Globus pallidus (tissue), 1 donor: Measurements from ENCODE around the gene PLCB1.
"Not testable (repeated sequence)": the region's sequence is repeated elsewhere in the genome, so short reads cannot be mapped to it uniquely, and the experiment has no call there.

Experiments
- DNase-seq: peaks from one replicate; pipeline ENCODE4 v3.0.0-alpha.2; 2015; ENCODE audit warnings: low spot score

Gene PLCB1

GRCh38 chr20:8131598-8132483 is at the start of gene PLCB1:
Gene PLCB1, plus strand, starts transcription at chr20:8132266. Its CDS starts 386 bp downstream, at chr20:8132652.
- DNase-seq = peak; percentile 73

- no peak for DNase-seq
Observed at GRCh38 chr20:8082989-8083388, 49.1 kb upstream of the PLCB1 start.

GRCh38 chr20:8089668-8090067 is 42.4 kb upstream of the PLCB1 start:
- no peak for DNase-seq

- DNase-seq = peak; percentile 65
Observed at GRCh38 chr20:8094415-8094818, 37.6 kb upstream of the PLCB1 start.

- no peak for DNase-seq
Observed at GRCh38 chr20:8094850-8095249, 37.2 kb upstream of the PLCB1 start.

GRCh38 chr20:8095648-8096572 is 36.2 kb upstream of the PLCB1 start:
- DNase-seq = no peak

- DNase-seq = no peak
Observed at GRCh38 chr20:8097307-8097706, 34.8 kb upstream of the PLCB1 start.

GRCh38 chr20:8104252-8104651 is 27.8 kb upstream of the PLCB1 start:
- no peak for DNase-seq

- not testable (repeated sequence) for DNase-seq
Observed at GRCh38 chr20:8114612-8115011, 17.5 kb upstream of the PLCB1 start.

- DNase-seq = no peak
Observed at GRCh38 chr20:8115436-8115835, 16.6 kb upstream of the PLCB1 start.

- DNase-seq = peak; percentile 31
Observed at GRCh38 chr20:8116067-8116811, 15.8 kb upstream of the PLCB1 start.

- no peak for DNase-seq
Observed at GRCh38 chr20:8117636-8118035, 14.4 kb upstream of the PLCB1 start.

- no peak for DNase-seq
Observed at GRCh38 chr20:8118039-8118438, 14.0 kb upstream of the PLCB1 start.

GRCh38 chr20:8118760-8119159 is 13.3 kb upstream of the PLCB1 start:
- no peak for DNase-seq

- no peak for DNase-seq
Observed at GRCh38 chr20:8121666-8122065, 10.4 kb upstream of the PLCB1 start.

GRCh38 chr20:8124639-8125038 is 7.4 kb upstream of the PLCB1 start:
- no peak for DNase-seq

GRCh38 chr20:8126181-8126580 is 5.9 kb upstream of the PLCB1 start:
- DNase-seq = no peak

- no peak for DNase-seq
Observed at GRCh38 chr20:8126841-8127378, 5.2 kb upstream of the PLCB1 start.

- no peak for DNase-seq
Observed at GRCh38 chr20:8127553-8128255, 4.4 kb upstream of the PLCB1 start.

GRCh38 chr20:8128291-8129060 is 3.6 kb upstream of the PLCB1 start:
- DNase-seq = no peak
